Gastroesophageal sphincter (tissue), 3 donors: ENCODE measurements around the gene SLC51B.

Experiments
- EP300 ChIP-seq: sonication (generic); formaldehyde crosslinking; IDR thresholded peaks from one replicate; pipeline ENCODE4 v1.6.1; 2017; ENCODE audit warnings: antibody characterized with exemption, mild to moderate bottlenecking
- POLR2A ChIP-seq, 2 donors: fragments of 450-650 bp; IDR thresholded peaks; one replicate each; pipeline ENCODE4 v1.6.1; 2017; ENCODE audit warnings: antibody characterized with exemption in 2 of 2, mild to moderate bottlenecking in 2 of 2, moderate library complexity in 1 of 2
- POLR2AphosphoS5 ChIP-seq: sonication (generic); formaldehyde crosslinking; IDR thresholded peaks from one replicate; pipeline ENCODE4 v1.6.1; 2017; ENCODE audit warnings: antibody characterized with exemption
- TF ChIP-seq, protein P1 (sequence below), 4 experiments: fragments of 200-600 bp in 2 of 4; fragments of 450-650 bp in 2 of 4; sonication (generic) in 1 of 4; IDR thresholded peaks; one replicate each; pipeline ENCODE4 v1.5.1; 2017 to 2019; ENCODE audit warnings: antibody characterized with exemption in 4 of 4, mild to moderate bottlenecking in 2 of 4, moderate library complexity in 2 of 4

- TF ChIP-seq, protein P1, sequence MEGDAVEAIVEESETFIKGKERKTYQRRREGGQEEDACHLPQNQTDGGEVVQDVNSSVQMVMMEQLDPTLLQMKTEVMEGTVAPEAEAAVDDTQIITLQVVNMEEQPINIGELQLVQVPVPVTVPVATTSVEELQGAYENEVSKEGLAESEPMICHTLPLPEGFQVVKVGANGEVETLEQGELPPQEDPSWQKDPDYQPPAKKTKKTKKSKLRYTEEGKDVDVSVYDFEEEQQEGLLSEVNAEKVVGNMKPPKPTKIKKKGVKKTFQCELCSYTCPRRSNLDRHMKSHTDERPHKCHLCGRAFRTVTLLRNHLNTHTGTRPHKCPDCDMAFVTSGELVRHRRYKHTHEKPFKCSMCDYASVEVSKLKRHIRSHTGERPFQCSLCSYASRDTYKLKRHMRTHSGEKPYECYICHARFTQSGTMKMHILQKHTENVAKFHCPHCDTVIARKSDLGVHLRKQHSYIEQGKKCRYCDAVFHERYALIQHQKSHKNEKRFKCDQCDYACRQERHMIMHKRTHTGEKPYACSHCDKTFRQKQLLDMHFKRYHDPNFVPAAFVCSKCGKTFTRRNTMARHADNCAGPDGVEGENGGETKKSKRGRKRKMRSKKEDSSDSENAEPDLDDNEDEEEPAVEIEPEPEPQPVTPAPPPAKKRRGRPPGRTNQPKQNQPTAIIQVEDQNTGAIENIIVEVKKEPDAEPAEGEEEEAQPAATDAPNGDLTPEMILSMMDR (IDR thresholded peaks at IDR 0.05): no peak
- TF ChIP-seq POLR2AphosphoS5: peak; percentile 15
- no peak for TF ChIP-seq POLR2A (IDR thresholded peaks at IDR 0.05)
- no peak for TF ChIP-seq EP300
Observed at GRCh38 chr15:65088643-65089021, 43.4 kb downstream of the SLC51B start.
